AG09319 (cell line): ENCODE results near the gene INPP5F.
"Not testable (repeated sequence)": the region's sequence is repeated elsewhere in the genome, so short reads cannot be mapped to it uniquely, and the experiment has no call there.

Source experiments
- DNase-seq: peaks from one replicate; pipeline ENCODE4 v3.0.0-alpha.2; 2010; ENCODE audit warnings: low read depth; ENCODE audit errors: extremely low read depth
- TF ChIP-seq, protein P1 (sequence below): IDR thresholded peaks from 2 replicates; pipeline ENCODE4 v1.5.1; 2011; ENCODE audit warnings: low read depth, mild to moderate bottlenecking, inconsistent platforms, low read length, moderate library complexity

The INPP5F gene

GRCh38 chr10:119782981-119783664 is 57.3 kb downstream of the INPP5F start:
- TF ChIP-seq, protein P1, sequence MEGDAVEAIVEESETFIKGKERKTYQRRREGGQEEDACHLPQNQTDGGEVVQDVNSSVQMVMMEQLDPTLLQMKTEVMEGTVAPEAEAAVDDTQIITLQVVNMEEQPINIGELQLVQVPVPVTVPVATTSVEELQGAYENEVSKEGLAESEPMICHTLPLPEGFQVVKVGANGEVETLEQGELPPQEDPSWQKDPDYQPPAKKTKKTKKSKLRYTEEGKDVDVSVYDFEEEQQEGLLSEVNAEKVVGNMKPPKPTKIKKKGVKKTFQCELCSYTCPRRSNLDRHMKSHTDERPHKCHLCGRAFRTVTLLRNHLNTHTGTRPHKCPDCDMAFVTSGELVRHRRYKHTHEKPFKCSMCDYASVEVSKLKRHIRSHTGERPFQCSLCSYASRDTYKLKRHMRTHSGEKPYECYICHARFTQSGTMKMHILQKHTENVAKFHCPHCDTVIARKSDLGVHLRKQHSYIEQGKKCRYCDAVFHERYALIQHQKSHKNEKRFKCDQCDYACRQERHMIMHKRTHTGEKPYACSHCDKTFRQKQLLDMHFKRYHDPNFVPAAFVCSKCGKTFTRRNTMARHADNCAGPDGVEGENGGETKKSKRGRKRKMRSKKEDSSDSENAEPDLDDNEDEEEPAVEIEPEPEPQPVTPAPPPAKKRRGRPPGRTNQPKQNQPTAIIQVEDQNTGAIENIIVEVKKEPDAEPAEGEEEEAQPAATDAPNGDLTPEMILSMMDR: no peak
- DNase-seq: no peak

DNA sequence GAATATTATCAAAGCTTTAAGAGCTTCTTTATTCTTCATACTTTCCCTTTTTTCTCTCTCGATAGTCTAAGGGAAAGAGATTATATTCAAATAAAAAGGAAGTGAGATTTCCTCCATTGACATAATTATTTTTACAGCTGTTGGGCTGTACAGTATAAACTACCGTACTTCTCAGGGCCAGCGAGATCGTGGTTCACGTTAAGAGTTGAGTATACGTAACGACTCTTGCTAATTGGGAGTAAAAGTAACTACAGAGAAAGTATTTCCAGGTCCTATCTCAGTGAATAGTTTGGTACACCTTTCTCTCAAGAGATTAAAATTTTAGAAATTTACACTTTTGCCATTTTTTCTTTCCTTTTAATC is 57.8 kb downstream of the INPP5F start:
- no peak for DNase-seq
- TF ChIP-seq, protein P1: no peak

- TF ChIP-seq, protein P1: no peak
- DNase-seq: no peak
Observed at GRCh38 chr10:119784340-119785067, 58.7 kb downstream of the INPP5F start.

DNA sequence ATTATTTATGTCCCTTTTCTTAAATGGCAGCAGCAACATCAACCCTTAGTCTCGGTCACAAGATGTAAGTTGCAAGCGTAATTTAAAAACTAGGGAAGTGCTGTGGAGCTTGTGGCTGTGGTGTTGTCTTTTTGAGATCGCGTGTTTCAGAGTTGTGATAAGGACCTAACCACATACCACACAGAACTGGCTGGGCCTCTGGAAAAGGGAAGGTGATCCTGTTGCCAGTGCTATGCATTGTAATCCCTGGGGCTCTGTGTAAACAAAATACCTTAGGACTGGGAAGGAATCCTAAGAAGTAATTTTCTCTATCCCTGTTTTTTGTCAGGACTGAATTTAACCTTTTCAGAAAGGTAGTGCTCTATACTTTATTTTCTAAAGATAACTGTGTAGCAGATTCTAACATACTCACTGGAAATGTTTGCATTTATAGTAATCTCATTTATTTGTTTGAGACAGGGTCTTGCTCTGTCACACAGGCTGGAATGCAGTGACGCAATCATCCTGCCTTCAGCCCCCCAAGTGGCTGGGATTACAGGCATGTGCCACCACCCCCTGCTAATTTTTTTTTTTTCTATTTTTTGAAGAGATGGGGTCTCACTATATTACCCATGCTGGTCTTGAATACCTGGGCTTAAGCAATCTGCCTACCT is 60.4 kb downstream of the INPP5F start:
- TF ChIP-seq, protein P1: no peak
- DNase-seq: no peak

DNA sequence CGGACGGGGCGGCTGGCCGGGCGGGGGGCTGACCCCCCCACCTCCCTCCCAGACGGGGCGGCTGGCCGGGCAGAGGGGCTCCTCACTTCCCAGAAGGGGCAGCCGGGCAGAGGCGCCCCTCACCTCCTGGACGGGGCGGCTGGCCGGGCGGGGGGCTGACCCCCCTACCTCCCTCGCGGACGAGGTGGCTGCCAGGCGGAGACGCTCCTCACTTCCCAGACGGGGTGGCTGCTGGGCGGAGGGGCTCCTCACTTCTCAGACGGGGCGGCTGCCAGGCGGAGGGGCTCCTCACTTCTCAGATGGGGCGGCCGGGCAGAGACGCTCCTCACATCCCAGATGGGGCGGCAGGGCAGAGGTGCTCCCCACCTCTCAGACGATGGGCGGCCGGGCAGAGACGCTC is 69.3 kb downstream of the INPP5F start:
- DNase-seq: not testable (repeated sequence)

DNA sequence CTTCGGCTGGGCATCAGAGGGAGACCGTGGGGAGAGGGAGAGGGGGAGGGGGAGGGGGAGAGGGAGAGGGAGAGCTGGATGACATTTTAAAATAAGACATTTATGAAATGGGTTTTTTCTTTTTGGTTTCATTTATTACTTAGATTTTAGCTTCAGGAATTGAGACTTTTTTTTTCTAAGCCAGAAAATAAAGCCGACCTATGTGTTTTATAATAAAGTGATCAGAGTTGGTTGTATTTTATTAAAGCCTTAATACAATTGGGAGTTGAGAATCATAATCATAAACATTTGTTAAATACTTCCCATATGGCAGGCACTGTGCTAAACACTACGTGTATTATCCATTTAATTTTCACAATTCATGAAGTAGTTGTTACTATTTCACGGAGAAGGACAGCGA is 70.2 kb downstream of the INPP5F start:
- no peak for DNase-seq
- TF ChIP-seq, protein P1: no peak

DNA sequence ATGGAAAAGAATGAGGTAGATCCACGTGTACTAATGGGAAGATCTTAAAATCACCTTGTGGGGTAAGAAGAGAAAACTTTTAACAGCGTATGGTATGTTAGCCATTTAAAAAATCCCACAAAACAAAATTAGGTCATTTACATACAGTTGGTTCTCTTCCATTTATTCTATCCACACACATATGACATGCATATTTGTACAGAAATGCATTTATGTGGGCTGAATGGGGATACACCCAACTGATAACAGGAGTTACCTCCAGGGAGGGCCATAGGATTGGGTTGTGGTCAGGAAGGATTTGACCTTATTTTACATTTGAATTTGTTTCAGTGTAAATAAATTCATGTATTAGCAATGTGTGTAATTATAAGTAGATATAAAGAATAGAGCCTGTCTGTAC is 75.3 kb downstream of the INPP5F start:
- no peak for DNase-seq
- TF ChIP-seq, protein P1: no peak
